Parathyroid adenoma (tissue), 2 donors: ENCODE data around the gene PCIF1.
"Not testable (repeated sequence)": the region's sequence is repeated elsewhere in the genome, so short reads cannot be mapped to it uniquely, and the experiment has no call there.

Experiments
- H2AFZ ChIP-seq: fragments of 300-600 bp; sonication (generic); one replicate; pipeline ENCODE4 v1.7.0; 2017; ENCODE audit warnings: antibody characterized with exemption, mild to moderate bottlenecking
- H3K27ac ChIP-seq: fragments of 300-600 bp; sonication (generic); one replicate; pipeline ENCODE4 v1.7.0; 2017
- H3K27me3 ChIP-seq: fragments of 300-600 bp; sonication (generic); one replicate; pipeline ENCODE4 v1.7.0; 2017; ENCODE audit warnings: low read length; ENCODE audit not compliant: control insufficient read depth, insufficient read depth
- H3K36me3 ChIP-seq: fragments of 300-600 bp; sonication (generic); one replicate; pipeline ENCODE4 v1.7.0; 2017; ENCODE audit warnings: low read length; ENCODE audit not compliant: control insufficient read depth, insufficient read depth
- H3K4me1 ChIP-seq: fragments of 300-600 bp; sonication (generic); one replicate; pipeline ENCODE4 v1.7.0; 2017; ENCODE audit warnings: control low read depth
- H3K4me2 ChIP-seq: fragments of 300-600 bp; sonication (generic); one replicate; pipeline ENCODE4 v1.7.0; 2017; ENCODE audit warnings: low read length
- H3K4me3 ChIP-seq: fragments of 300-600 bp; sonication (generic); one replicate; pipeline ENCODE4 v1.7.0; 2017; ENCODE audit warnings: low read depth, low read length
- H3K79me2 ChIP-seq: fragments of 300-600 bp; sonication (generic); one replicate; pipeline ENCODE4 v1.7.0; 2017; ENCODE audit warnings: control low read depth
- H3K9ac ChIP-seq: fragments of 300-600 bp; sonication (generic); one replicate; pipeline ENCODE4 v1.7.0; 2017; ENCODE audit warnings: mild to moderate bottlenecking
- H3K9me3 ChIP-seq: fragments of 300-600 bp; sonication (generic); one replicate; pipeline ENCODE4 v1.7.0; 2017; ENCODE audit warnings: low read length; ENCODE audit not compliant: control insufficient read depth
- CTCF ChIP-seq: fragments of 300-600 bp; sonication (generic); IDR thresholded peaks from one replicate; pipeline ENCODE4 v1.7.0; 2017; ENCODE audit warnings: antibody characterized with exemption, mild to moderate bottlenecking
- donor health status: primary hyperparathyroidism.

The PCIF1 gene

DNA sequence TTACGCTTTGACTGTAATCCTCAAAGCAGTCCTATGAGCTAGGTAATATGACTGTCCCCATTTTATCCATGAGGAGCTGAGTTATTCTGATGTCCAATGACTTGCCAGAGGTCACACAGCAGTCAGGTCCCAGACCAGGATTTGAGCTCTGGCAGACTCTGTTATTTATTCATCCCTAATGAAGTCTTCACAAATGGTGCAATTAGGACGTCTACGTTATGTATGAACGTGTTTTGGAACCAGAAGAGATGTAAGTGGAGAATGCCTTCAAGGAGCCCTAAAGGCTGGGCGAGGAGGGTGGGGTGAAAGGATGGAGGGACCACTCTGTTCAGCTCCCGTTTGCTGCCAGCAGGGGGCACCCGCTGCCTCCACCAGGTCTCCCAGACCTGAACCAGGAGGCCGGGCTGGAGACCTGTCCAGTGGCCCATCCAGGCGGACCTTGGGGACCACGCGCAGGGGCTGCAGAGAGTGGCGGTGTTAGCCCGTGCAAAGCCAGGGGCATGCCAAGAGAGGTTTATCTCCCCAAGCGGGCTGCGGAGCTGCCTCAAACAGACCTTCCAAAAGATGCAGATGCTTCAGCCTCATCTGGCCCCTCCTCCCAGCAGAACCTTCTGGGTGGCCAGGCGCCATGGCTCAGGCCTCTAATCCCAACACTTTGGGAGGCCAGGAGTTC is 52.8 kb downstream of the PCIF1 start:
- H2AFZ ChIP-seq, result no peak overlapping the region
- no peaks in the 10 kb centered on the region for H3K27me3 ChIP-seq
- H3K4me1 ChIP-seq, result no peaks in the 10 kb centered on the region
- peak; percentile 86 for TF ChIP-seq CTCF
- no peaks in the 10 kb centered on the region for H3K79me2 ChIP-seq
- H3K36me3 ChIP-seq, result no peaks in the 10 kb centered on the region
- no peak overlapping the region for H3K9ac ChIP-seq
- H3K9me3 ChIP-seq, result no peaks in the 10 kb centered on the region
- no peak overlapping the region for H3K4me2 ChIP-seq
- H3K4me3 ChIP-seq, result no peak overlapping the region
- no peak overlapping the region for H3K27ac ChIP-seq

- not testable (repeated sequence) for H3K4me2 ChIP-seq
These were observed 54.3 kb downstream of the PCIF1 start for GRCh38 chr20:45988830-45989229.

GRCh38 chr20:45991616-45992015 is 57.1 kb downstream of the PCIF1 start:
- no peak overlapping the region for H2AFZ ChIP-seq

More at GRCh38 chr20:45988830-45989229, 54.3 kb downstream of the PCIF1 start:
- H3K79me2 ChIP-seq, H3K4me1 ChIP-seq, H3K9me3 ChIP-seq, H3K9ac ChIP-seq, H3K36me3 ChIP-seq, H3K27me3 ChIP-seq, H2AFZ ChIP-seq, H3K27ac ChIP-seq, H3K4me3 ChIP-seq: not testable (repeated sequence)

DNA sequence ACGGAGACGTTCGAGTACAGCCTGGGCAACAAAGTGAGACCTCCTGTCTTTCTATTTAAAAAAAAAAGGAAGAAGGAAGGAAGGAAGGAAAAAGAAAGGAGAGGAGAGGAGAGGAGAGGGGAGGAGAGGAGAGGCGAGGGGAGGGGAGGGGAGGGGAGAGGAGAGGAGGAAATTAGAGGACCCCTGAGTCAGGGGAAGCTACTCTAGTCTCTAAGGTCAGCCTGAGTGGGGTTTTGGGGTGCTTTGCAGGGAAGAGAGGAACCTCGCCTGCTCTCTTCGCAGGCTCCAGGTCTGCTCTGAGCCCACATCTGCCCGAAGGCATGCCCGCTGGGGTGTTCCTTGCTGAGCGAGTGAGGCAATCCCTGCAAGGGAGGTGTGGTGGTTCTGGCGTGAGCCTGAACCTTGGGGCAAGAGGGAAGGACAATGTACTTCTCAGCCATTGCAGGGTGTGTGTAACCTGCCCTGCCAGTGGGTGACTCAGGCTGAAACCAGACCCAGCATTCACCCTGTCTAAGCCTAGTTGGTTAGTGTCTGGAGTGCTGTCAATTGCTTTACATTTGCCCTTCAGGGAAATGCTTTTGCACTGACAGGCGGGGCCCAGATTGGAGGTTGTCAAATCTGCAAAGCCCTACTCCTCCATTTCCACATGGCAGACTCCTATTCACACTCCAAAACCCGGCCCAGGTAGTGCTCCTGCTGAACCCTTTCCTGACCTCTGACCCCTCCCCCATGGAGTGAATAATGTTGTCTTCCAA is 58.9 kb downstream of the PCIF1 start:
- H3K4me2 ChIP-seq, result no peak overlapping the region
- no peak overlapping the region for H3K27ac ChIP-seq

More at GRCh38 chr20:45991616-45992015, 57.1 kb downstream of the PCIF1 start:
- Histone ChIP-seq H3K9ac (no peak overlapping the region), H3K4me2 (no peak overlapping the region), H3K79me2 (no peaks in the 10 kb centered on the region), H3K36me3 (no peaks in the 10 kb centered on the region), H3K27me3 (no peaks in the 10 kb centered on the region), H3K9me3 (no peaks in the 10 kb centered on the region), H3K4me1 (peaks cover 2% of the 10 kb centered on the region), H3K27ac (no peak overlapping the region), H3K4me3 (no peak overlapping the region)
- no peak for TF ChIP-seq CTCF

More for the DNA sequence above, 58.9 kb downstream of the PCIF1 start:
- Histone ChIP-seq H3K36me3 (no peaks in the 10 kb centered on the region), H2AFZ (no peak overlapping the region), H3K9ac (no peak overlapping the region), H3K9me3 (no peaks in the 10 kb centered on the region), H3K27me3 (no peaks in the 10 kb centered on the region), H3K79me2 (no peaks in the 10 kb centered on the region), H3K4me3 (no peak overlapping the region), H3K4me1 (peaks cover 2% of the 10 kb centered on the region)
- no peak for TF ChIP-seq CTCF
